ENCODE results near the gene PDYN. TPM values are rescaled to one million over a fixed set of nuclear protein-coding genes. Genes with fewer than 3 reads are reported as not detected.

PDYN gene
- polyA plus RNA-seq, 1 donor (not counting 4 experiments of a cell fraction or from before 2014, with no cell fraction given): not detected

DNA sequence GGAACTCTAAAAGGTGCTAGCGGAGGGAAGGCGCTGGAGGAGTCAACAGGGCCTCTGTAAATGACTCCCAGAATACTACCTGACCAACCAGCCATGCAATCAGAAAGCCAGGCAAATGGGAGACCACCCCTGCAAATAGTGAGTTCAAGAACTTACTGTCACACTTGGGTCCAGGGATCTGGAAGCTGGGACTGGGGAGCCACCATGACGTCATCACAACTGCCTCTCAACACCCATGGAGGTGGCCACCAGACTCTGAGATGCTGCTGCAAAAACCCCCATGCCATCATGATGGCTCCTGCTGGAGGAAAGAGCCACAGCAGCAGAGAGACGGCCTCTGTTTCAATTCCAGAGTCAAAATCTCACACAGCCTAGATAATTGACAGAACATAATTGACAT is 8.5 kb upstream of the PDYN start:
- dilution Hi-C loops (cut with MboI; ENCODE audit: extremely low pct_ligation_motif_present, low sequenced_read_pairs): no loop called here
- H3K9me3 ChIP-seq (ENCODE audit: control insufficient read depth, low read depth, low read length): no peaks in the 10 kb centered on the region
- H3K36me3 ChIP-seq (ENCODE audit: control insufficient read depth in 2 of 2, extremely low read depth in 1 of 2, insufficient read depth in 2 of 2, low read length in 2 of 2): no peaks in the 10 kb centered on the region
- no peak overlapping the region for H3K4me3 ChIP-seq (ENCODE audit: control insufficient read depth in 2 of 3, extremely low read depth in 1 of 3, insufficient read depth in 2 of 3, low read depth in 1 of 3, low read length in 3 of 3)
- no peaks in the 10 kb centered on the region for H4K20me1 ChIP-seq (ENCODE audit: control insufficient read depth, extremely low read depth, insufficient read depth, low read length)
- H3K27ac ChIP-seq (ENCODE audit: control insufficient read depth, insufficient read depth, low read length): no peak overlapping the region
- no peak for DNase-seq (ENCODE audit: low read depth, low spot score)
- no peak overlapping the region for H3K9ac ChIP-seq (ENCODE audit: control insufficient read depth, extremely low read depth, insufficient read depth, low read length)
- peaks cover 13% of the 10 kb centered on the region for H3K27me3 ChIP-seq (ENCODE audit: control insufficient read depth, extremely low read depth, insufficient read depth, low read length)
- TF ChIP-seq, protein P1, sequence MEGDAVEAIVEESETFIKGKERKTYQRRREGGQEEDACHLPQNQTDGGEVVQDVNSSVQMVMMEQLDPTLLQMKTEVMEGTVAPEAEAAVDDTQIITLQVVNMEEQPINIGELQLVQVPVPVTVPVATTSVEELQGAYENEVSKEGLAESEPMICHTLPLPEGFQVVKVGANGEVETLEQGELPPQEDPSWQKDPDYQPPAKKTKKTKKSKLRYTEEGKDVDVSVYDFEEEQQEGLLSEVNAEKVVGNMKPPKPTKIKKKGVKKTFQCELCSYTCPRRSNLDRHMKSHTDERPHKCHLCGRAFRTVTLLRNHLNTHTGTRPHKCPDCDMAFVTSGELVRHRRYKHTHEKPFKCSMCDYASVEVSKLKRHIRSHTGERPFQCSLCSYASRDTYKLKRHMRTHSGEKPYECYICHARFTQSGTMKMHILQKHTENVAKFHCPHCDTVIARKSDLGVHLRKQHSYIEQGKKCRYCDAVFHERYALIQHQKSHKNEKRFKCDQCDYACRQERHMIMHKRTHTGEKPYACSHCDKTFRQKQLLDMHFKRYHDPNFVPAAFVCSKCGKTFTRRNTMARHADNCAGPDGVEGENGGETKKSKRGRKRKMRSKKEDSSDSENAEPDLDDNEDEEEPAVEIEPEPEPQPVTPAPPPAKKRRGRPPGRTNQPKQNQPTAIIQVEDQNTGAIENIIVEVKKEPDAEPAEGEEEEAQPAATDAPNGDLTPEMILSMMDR (optimal IDR thresholded peaks at IDR 0.05 in 1 of 3, IDR thresholded peaks at IDR 0.05 in 1 of 3, conservative IDR thresholded peaks at IDR 0.05 in 1 of 3; ENCODE audit: extremely low read depth in 1 of 3, insufficient read depth in 2 of 3, low read length in 3 of 3): no peak
- TF ChIP-seq EZH2 (IDR thresholded peaks at IDR 0.05; ENCODE audit: low read length): no peak
- H3K4me1 ChIP-seq (ENCODE audit: control insufficient read depth, extremely low read depth, insufficient read depth, low read length): no peaks in the 10 kb centered on the region
- no peaks in the 10 kb centered on the region for H3K9me1 ChIP-seq (ENCODE audit: control insufficient read depth, extremely low read depth, insufficient read depth, low read length)
- H2AFZ ChIP-seq (ENCODE audit: control insufficient read depth, low read length): no peak overlapping the region
- H3K4me2 ChIP-seq (ENCODE audit: control insufficient read depth, extremely low read depth, insufficient read depth, low read depth, low read length): no peak overlapping the region
- no peak for FAIRE-seq
- H3K79me2 ChIP-seq (ENCODE audit: control insufficient read depth, insufficient read depth, low read length): no peaks in the 10 kb centered on the region

DNA sequence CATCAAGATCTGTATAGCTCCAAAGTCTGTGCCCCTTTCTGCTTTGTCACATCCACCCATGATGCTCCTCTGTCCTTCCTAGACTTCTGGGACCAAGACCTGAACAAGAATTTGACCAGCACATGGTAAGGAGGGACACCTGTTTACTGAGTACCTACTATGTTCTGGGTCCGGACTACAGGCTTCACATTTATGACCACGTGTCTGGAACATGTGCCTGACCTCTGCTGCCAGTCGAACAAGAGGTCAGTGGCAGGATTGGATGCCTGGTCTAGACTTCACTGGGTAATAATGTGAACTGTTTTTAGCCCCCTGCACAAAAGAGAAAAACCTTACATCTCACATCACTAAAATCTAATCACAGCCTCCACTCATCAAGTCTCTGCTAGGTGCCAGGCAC is 7.3 kb upstream of the PDYN start:
- Histone ChIP-seq H3K9ac (ENCODE audit: control insufficient read depth, extremely low read depth, insufficient read depth, low read length) (no peak overlapping the region), H3K27ac (ENCODE audit: control insufficient read depth, insufficient read depth, low read length) (no peak overlapping the region), H2AFZ (ENCODE audit: control insufficient read depth, low read length) (no peak overlapping the region), H3K79me2 (ENCODE audit: control insufficient read depth, insufficient read depth, low read length) (no peaks in the 10 kb centered on the region), H3K27me3 (ENCODE audit: control insufficient read depth, extremely low read depth, insufficient read depth, low read length) (peaks cover 24% of the 10 kb centered on the region), H4K20me1 (ENCODE audit: control insufficient read depth, extremely low read depth, insufficient read depth, low read length) (no peaks in the 10 kb centered on the region), H3K36me3 (ENCODE audit: control insufficient read depth in 2 of 2, extremely low read depth in 1 of 2, insufficient read depth in 2 of 2, low read length in 2 of 2) (no peaks in the 10 kb centered on the region), H3K4me1 (ENCODE audit: control insufficient read depth, extremely low read depth, insufficient read depth, low read length) (no peaks in the 10 kb centered on the region), H3K4me2 (ENCODE audit: control insufficient read depth, extremely low read depth, insufficient read depth, low read depth, low read length) (no peak overlapping the region), H3K4me3 (ENCODE audit: control insufficient read depth in 2 of 3, extremely low read depth in 1 of 3, insufficient read depth in 2 of 3, low read depth in 1 of 3, low read length in 3 of 3) (no peak overlapping the region), H3K9me3 (ENCODE audit: control insufficient read depth, low read depth, low read length) (no peaks in the 10 kb centered on the region), H3K9me1 (ENCODE audit: control insufficient read depth, extremely low read depth, insufficient read depth, low read length) (no peaks in the 10 kb centered on the region)
- no peak for DNase-seq (ENCODE audit: low read depth, low spot score)
- dilution Hi-C loops (cut with MboI; ENCODE audit: extremely low pct_ligation_motif_present, low sequenced_read_pairs): no loop called here
- no peak for FAIRE-seq
- TF ChIP-seq, protein P1 (optimal IDR thresholded peaks at IDR 0.05 in 1 of 3, IDR thresholded peaks at IDR 0.05 in 1 of 3, conservative IDR thresholded peaks at IDR 0.05 in 1 of 3; ENCODE audit: extremely low read depth in 1 of 3, insufficient read depth in 2 of 3, low read length in 3 of 3): no peak
- no peak for TF ChIP-seq EZH2 (IDR thresholded peaks at IDR 0.05; ENCODE audit: low read length)

Data from keratinocyte (primary cell).